BLaER1 (cell line): ENCODE data around the gene CCDC82.
A peak's percentile ranks its signal among the peaks of the same experiment; 100 is the strongest.
"Not testable (repeated sequence)": the region's sequence is repeated elsewhere in the genome, so short reads cannot be mapped to it uniquely, and the experiment has no call there.

Experiments
- H3K27ac ChIP-seq: shearing (Covaris generic); formaldehyde crosslinking; 2 replicates; pipeline ENCODE4 v1.8.1; 2022
- H3K27me3 ChIP-seq: shearing (Covaris generic); formaldehyde crosslinking; 2 replicates; pipeline ENCODE4 v1.8.1; 2022
- H3K36me3 ChIP-seq: shearing (Covaris generic); formaldehyde crosslinking; 2 replicates; pipeline ENCODE4 v1.8.1; 2022
- H3K4me1 ChIP-seq: shearing (Covaris generic); formaldehyde crosslinking; 2 replicates; pipeline ENCODE4 v1.8.1; 2022
- H3K4me2 ChIP-seq: shearing (Covaris generic); formaldehyde crosslinking; 2 replicates; pipeline ENCODE4 v1.8.1; 2022
- H3K4me3 ChIP-seq: shearing (Covaris generic); formaldehyde crosslinking; 2 replicates; pipeline ENCODE4 v1.8.1; 2022
- H3K9ac ChIP-seq: shearing (Covaris generic); formaldehyde crosslinking; 2 replicates; pipeline ENCODE4 v1.8.1; 2022
- H3K9me3 ChIP-seq: shearing (Covaris generic); formaldehyde crosslinking; 2 replicates; pipeline ENCODE4 v1.8.1; 2022
- H4K20me1 ChIP-seq: shearing (Covaris generic); formaldehyde crosslinking; 2 replicates; pipeline ENCODE4 v1.8.1; 2022
- Cebpa-rat ChIP-seq: shearing (Covaris generic); IDR thresholded peaks from 2 replicates; pipeline ENCODE4 v1.8.1; 2022

Gene CCDC82

GRCh38 chr11:96389720-96390487, at the start of gene CCDC82, which contains the start of gene JRKL:
TSS of gene CCDC82 (minus strand) at chr11:96389912. CDS start at chr11:96384747, 5,165 bp downstream.
TSS of gene JRKL (plus strand) at chr11:96390013. CDS start at chr11:96390650, 637 bp downstream.
- Histone ChIP-seq H3K4me2 (peak within 1 kb of the TSS; percentile 87), H3K27me3 (no peaks in the 10 kb centered on the region), H4K20me1 (no peaks in the 10 kb centered on the region; the same call in 1 of the 2 replicates), H3K9ac (peak within 1 kb of the TSS; percentile 82), H3K36me3 (no peaks in the 10 kb centered on the region), H3K9me3 (no peaks in the 10 kb centered on the region), H3K27ac (peak within 1 kb of the TSS; percentile 82), H3K4me3 (peak within 1 kb of the TSS; percentile 92), H3K4me1 (peaks cover 28% of the 10 kb centered on the region)
- no peak for TF ChIP-seq Cebpa-rat

- not testable (repeated sequence) for H3K4me3 ChIP-seq, H4K20me1 ChIP-seq, H3K4me1 ChIP-seq, H3K4me2 ChIP-seq, H3K27ac ChIP-seq, H3K9ac ChIP-seq, H3K27me3 ChIP-seq, H3K36me3 ChIP-seq
- peaks cover 11% of the 10 kb centered on the region; the same call in 1 of the 2 replicates for H3K9me3 ChIP-seq
Observed at GRCh38 chr11:96432654-96433053, 42.9 kb upstream of the CCDC82 start.

GRCh38 chr11:96430668-96431067, 41.0 kb upstream of the CCDC82 start:
- no peak for TF ChIP-seq Cebpa-rat
- Histone ChIP-seq H4K20me1 (no peaks in the 10 kb centered on the region), H3K9me3 (peaks cover 11% of the 10 kb centered on the region; the same call in 1 of the 2 replicates), H3K4me1 (no peaks in the 10 kb centered on the region), H3K27me3 (no peaks in the 10 kb centered on the region), H3K36me3 (no peaks in the 10 kb centered on the region), H3K4me3 (no peak overlapping the region), H3K27ac (no peak overlapping the region), H3K4me2 (no peak overlapping the region), H3K9ac (no peak overlapping the region)

- H3K4me3 ChIP-seq = no peak overlapping the region
- no peaks in the 10 kb centered on the region for H3K36me3 ChIP-seq
- H3K27me3 ChIP-seq = no peaks in the 10 kb centered on the region
- H3K9ac ChIP-seq = no peak overlapping the region
- H4K20me1 ChIP-seq = no peaks in the 10 kb centered on the region
- H3K4me1 ChIP-seq = no peaks in the 10 kb centered on the region
- no peak overlapping the region for H3K4me2 ChIP-seq
- H3K9me3 ChIP-seq = no peaks in the 10 kb centered on the region
- no peak overlapping the region for H3K27ac ChIP-seq
- TF ChIP-seq Cebpa-rat = no peak
Observed at GRCh38 chr11:96424693-96425092, 35.0 kb upstream of the CCDC82 start.

GRCh38 chr11:96413408-96413807, 23.7 kb upstream of the CCDC82 start:
- H3K27me3 ChIP-seq = no peaks in the 10 kb centered on the region
- no peaks in the 10 kb centered on the region for H3K4me1 ChIP-seq
- no peaks in the 10 kb centered on the region for H3K9me3 ChIP-seq
- no peak overlapping the region for H3K4me2 ChIP-seq
- no peaks in the 10 kb centered on the region for H3K36me3 ChIP-seq
- H3K9ac ChIP-seq = no peak overlapping the region
- H3K27ac ChIP-seq = no peak overlapping the region
- no peaks in the 10 kb centered on the region for H4K20me1 ChIP-seq
- TF ChIP-seq Cebpa-rat = no peak
- H3K4me3 ChIP-seq = no peak overlapping the region

GRCh38 chr11:96412761-96413381, 23.2 kb upstream of the CCDC82 start:
- Histone ChIP-seq H3K27ac (no peak overlapping the region), H4K20me1 (no peaks in the 10 kb centered on the region), H3K4me3 (no peak overlapping the region), H3K4me2 (no peak overlapping the region), H3K9me3 (no peaks in the 10 kb centered on the region), H3K36me3 (no peaks in the 10 kb centered on the region), H3K27me3 (no peaks in the 10 kb centered on the region), H3K9ac (no peak overlapping the region), H3K4me1 (no peaks in the 10 kb centered on the region)
- TF ChIP-seq Cebpa-rat = no peak

GRCh38 chr11:96411412-96411811, 21.7 kb upstream of the CCDC82 start:
- H3K27ac ChIP-seq, H3K4me3 ChIP-seq, H3K4me2 ChIP-seq, H3K9ac ChIP-seq, H3K36me3 ChIP-seq, H3K27me3 ChIP-seq, H4K20me1 ChIP-seq, H3K9me3 ChIP-seq, H3K4me1 ChIP-seq: not testable (repeated sequence)

- no peak for TF ChIP-seq Cebpa-rat
- Histone ChIP-seq H4K20me1 (no peaks in the 10 kb centered on the region), H3K4me2 (no peak overlapping the region), H3K9ac (no peak overlapping the region), H3K9me3 (no peaks in the 10 kb centered on the region), H3K27me3 (no peaks in the 10 kb centered on the region), H3K4me3 (no peak overlapping the region), H3K4me1 (peaks cover 9% of the 10 kb centered on the region; the same call in 1 of the 2 replicates), H3K36me3 (no peaks in the 10 kb centered on the region), H3K27ac (no peak overlapping the region)
Observed at GRCh38 chr11:96400697-96401096, 11.0 kb upstream of the CCDC82 start.

- TF ChIP-seq Cebpa-rat = no peak
- H3K27me3 ChIP-seq = no peaks in the 10 kb centered on the region
- H3K27ac ChIP-seq = no peak overlapping the region
- H3K36me3 ChIP-seq = no peaks in the 10 kb centered on the region
- no peak overlapping the region for H3K9ac ChIP-seq
- H3K4me3 ChIP-seq = no peak overlapping the region
- no peaks in the 10 kb centered on the region; the same call in 1 of the 2 replicates for H4K20me1 ChIP-seq
- no peaks in the 10 kb centered on the region for H3K9me3 ChIP-seq
- H3K4me2 ChIP-seq = no peak overlapping the region
- H3K4me1 ChIP-seq = peaks cover 9% of the 10 kb centered on the region; the same call in 1 of the 2 replicates
Observed at GRCh38 chr11:96397863-96398262, 8.2 kb upstream of the CCDC82 start.

GRCh38 chr11:96396637-96397036, 6.9 kb upstream of the CCDC82 start:
- H3K4me2 ChIP-seq = peak overlapping the region; percentile 13; the same call in 1 of the 2 replicates
- H3K9ac ChIP-seq = no peak overlapping the region
- TF ChIP-seq Cebpa-rat = no peak
- peaks cover 9% of the 10 kb centered on the region; the same call in 1 of the 2 replicates for H3K4me1 ChIP-seq
- H4K20me1 ChIP-seq = no peaks in the 10 kb centered on the region; the same call in 1 of the 2 replicates
- H3K9me3 ChIP-seq = no peaks in the 10 kb centered on the region
- no peak overlapping the region for H3K27ac ChIP-seq
- no peaks in the 10 kb centered on the region for H3K36me3 ChIP-seq
- no peak overlapping the region for H3K4me3 ChIP-seq
- no peaks in the 10 kb centered on the region for H3K27me3 ChIP-seq
